Stomach (tissue), 4 donors: ENCODE data around the gene VASP.

ENCODE experiments used
- CTCF ChIP-seq, 7 experiments: fragments of 450-650 bp in 4 of 7; fragments of 200-600 bp in 3 of 7; sonication (generic) in 3 of 7; IDR thresholded peaks; one replicate each; pipeline ENCODE4 v1.5.1; 2016 to 2019; ENCODE audit warnings: antibody characterized with exemption in 7 of 7, control low read depth in 2 of 7, mild to moderate bottlenecking in 1 of 7
- EP300 ChIP-seq: sonication (generic); formaldehyde crosslinking; IDR thresholded peaks from one replicate; pipeline ENCODE4 v1.6.1; 2017; ENCODE audit warnings: antibody characterized with exemption
- POLR2A ChIP-seq, 4 donors: fragments of 450-650 bp; IDR thresholded peaks; one replicate each; pipeline ENCODE4 v1.6.1; 2016; ENCODE audit warnings: antibody characterized with exemption in 4 of 4, control low read depth in 2 of 4, mild to moderate bottlenecking in 1 of 4, moderate library complexity in 1 of 4
- POLR2AphosphoS5 ChIP-seq, 3 donors: sonication (generic); formaldehyde crosslinking; IDR thresholded peaks; one replicate each; pipeline ENCODE4 v1.6.1; 2016; ENCODE audit warnings: antibody characterized with exemption in 3 of 3

- no peak for TF ChIP-seq EP300
- TF ChIP-seq CTCF (IDR thresholded peaks at IDR 0.05) = no peak
- TF ChIP-seq POLR2A (IDR thresholded peaks at IDR 0.05) = no peak
- TF ChIP-seq POLR2AphosphoS5 (IDR thresholded peaks at IDR 0.05) = no peak
These were observed 57.0 kb downstream of the VASP start for GRCh38 chr19:45564131-45564780.
